ENCODE measurements around the gene NPLOC4.

Gene NPLOC4

GRCh38 chr17:81546906-81547613 is 89.9 kb downstream of the NPLOC4 start:
- no peak for DNase-seq (ENCODE audit: low read depth)

- DNase-seq (ENCODE audit: low read depth), result no peak
Measured at GRCh38 chr17:81545160-81545949, 91.6 kb downstream of the NPLOC4 start.

DNA sequence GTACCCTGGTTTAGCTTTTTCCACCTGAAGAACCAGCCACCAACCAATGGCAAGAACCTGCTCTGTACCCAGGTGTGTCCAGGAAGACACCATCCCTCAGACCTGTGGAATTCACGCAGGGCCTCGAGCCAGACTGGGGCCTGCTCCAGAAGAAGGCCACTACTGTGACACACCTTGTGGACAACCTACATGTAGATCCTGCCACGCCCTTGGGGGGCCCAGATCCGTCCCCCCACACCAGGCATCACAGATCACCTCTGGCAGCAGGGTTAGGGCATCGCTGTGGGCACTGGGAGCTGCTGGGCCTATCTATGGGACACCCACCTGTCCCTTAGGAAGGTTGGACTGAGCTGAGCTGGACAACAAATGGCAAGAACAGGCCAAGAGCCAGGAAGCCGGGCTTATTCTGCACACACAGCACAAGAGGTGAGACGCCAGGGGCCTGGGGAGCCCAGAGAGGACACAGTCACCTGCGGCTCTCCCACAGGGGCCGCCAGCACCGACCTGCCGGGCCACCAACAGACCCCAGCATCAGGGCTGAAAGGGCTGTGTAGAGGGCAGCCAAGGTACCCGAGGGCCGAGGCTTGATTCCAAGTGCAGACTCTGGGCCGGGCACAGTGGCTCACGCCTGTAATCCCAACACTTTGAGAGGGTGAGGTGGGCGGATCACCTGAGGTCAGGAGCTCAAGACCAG is 92.5 kb downstream of the NPLOC4 start:
- DNase-seq (ENCODE audit: low read depth), result no peak

DNA sequence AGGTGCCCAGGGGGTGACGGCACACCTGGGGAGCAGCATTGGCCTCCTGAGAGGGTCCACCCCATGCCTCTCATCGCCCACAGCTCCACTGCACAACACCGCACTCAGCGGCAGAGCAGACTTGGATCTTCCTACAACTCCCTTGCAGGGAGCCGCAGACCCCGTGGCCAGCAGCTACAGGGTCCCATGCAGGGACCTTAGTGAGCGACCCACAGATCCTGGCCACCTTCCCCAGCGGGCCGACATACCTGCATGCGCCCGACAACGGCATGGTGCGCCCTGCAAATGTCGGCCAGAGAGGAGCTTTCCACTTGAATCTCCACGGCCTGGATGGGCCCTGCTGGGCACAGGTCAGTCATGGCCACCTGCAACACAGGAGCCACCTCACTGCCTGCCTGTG is 93.2 kb downstream of the NPLOC4 start:
- no peak for DNase-seq (ENCODE audit: low read depth)

DNA sequence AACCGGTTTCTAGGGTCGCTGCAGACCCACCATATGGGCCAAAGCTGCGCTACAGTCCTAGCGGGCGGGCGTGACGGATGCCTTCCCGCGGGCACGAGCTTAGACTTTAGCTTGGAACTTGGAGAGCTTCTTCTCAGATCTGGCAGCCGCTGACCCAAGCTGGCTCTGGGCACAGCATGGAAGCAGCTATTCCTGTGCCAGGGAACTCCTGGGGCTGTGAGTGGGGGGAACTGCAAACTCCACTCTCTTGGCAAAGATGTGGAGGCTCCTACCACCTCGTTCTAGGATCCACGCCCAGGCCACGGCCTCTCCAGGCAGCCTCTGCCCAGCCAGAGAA is 93.6 kb downstream of the NPLOC4 start:
- no peak for DNase-seq (ENCODE audit: low read depth)

- no peak for DNase-seq (ENCODE audit: low read depth)
Measured at GRCh38 chr17:81542431-81543338, 94.2 kb downstream of the NPLOC4 start.

DNA sequence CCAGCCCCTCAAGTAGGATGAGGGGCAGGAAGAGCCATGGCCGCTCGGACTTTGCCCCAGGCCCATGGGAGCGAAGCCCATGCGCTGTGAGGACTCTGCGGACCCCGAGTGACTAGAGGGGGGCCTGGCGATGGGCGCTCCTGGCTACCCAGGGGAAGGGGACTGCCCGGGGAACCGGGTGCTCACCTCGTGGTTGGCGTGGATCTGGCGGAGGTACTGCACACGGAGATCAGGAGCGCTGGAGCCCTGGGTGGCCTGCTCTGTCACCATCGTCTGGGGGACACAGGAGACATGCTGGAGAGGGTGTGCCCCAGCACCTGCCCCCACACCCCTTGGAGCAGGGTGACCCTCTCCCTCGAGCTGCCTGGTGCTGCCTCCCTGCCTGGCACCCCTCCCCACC is 95.8 kb downstream of the NPLOC4 start:
- DNase-seq (ENCODE audit: low read depth), result no peak

GRCh38 chr17:81540676-81541027 is 96.3 kb downstream of the NPLOC4 start:
- no peak for DNase-seq (ENCODE audit: low read depth)

GRCh38 chr17:81539961-81540675 is 96.8 kb downstream of the NPLOC4 start:
- no peak for DNase-seq (ENCODE audit: low read depth)

DNA sequence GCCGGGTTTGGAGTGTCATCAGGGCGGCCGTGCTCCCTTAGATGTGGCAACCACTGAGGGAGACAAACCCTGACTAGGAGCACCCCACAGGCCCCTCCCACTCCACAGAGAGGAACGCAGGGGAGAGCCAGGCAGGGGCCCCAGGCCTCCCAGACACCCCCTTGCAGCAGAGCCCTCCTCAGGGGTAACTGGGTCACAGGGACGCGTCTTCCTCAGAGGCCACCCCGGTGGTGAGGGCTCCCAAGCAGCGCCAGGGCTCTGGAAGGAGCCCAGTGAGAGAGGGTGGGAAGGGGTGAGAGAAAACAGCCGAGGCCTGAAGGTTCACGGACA is 97.4 kb downstream of the NPLOC4 start:
- no peak for DNase-seq (ENCODE audit: low read depth)

DNA sequence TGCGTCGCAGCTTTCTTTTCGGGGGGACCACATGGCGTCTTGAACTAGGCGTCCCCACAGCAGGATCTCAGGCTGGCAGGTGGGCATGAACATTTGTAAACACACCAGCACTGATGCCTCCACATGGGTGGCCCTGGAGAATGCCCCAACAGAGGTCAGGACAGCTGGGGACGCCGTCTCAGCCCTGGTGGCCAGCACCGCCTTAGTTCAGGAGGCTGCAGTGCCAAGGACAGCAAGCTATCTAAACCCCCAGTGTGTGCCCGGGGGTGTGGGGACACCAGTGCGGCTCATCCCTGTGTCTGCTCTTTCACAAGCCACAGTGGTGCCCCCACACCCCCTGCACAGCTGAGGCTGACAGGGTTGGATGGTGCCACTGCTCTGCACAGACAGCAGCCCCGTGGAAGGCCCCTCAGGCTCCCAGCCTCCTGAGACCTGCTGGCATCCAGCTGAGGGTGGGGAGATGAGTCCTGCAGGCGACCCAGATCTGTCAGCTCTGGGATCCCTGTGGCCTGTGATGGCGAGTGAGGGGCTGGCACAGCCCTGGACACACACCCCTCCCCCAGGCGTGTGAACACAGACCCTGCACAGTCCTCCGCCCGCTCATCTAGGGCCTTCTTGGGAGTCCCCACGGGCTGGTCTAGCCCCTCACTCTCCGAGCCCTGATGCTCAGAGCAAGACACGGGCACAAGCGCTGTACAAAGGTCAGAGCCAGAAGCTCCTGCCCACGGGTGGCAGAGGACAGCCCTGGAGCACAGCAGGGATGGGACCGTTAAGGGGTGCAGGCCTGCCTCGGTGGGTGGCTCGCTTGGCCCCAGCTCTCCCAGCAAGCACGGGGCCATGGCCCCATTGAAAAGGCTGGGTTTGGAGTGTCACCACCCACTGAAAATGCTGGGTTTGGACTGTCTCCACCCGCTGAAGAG is 98.0 kb downstream of the NPLOC4 start:
- no peak for DNase-seq (ENCODE audit: low read depth)

DNA sequence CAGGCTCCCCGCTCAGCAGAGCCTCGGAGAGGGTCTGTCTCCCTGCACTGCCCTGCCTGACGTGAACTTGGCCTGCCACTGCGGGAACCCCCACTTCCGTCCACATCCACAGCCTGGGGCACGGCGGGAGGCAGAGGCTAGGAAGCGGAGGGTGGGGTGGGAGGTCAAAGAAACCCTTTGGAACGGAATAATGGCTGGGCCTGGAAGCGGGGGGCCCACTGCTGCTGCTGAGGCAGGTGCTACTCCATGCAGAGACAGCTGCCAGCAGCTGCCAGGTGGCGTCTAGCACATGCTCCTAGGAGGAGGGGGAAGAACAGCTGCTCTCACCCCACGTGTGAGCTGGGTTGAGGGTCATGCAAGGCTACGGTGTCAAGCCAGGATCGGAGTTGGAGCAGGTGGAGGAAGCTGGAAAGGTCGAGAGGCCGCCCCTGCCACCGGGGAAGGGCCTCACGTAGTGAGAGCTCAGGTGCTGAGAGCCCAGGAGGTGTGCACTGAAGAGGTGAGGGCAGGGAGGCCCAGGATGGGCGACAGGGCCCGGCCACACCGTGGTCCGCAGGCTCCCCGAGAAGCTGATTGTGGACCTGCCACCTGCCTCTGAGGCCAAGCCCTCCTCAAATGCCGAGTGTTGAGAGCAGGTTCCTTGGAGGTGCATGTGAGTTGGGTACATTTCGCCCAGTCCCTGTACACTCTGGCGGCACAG is 98.9 kb downstream of the NPLOC4 start:
- DNase-seq (ENCODE audit: low read depth), result no peak

DNA sequence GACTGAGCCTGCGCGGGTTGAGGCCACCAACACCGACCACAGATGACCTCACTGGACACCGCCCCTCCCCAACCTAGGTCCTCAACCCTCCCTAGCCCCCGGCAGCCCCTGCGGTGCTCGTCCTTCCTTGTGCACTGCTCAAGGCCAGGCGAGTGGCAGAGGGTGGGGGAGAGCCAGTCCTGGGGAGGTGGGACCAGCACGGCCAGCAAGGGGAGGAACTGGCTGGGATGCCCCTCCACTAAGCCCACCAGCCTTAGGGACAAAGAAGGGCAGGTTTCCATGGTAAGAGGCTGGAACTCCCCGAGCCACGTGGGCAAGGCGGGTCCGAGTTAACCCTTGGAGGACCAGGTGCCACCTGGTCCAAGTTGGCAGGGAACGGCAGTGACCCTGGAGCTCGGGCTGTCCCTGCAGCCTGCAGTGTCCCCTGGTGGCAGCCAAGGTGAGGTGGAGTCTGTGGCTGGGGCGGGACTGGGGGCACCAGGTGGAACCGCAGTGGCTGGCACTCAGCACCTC is 99.5 kb downstream of the NPLOC4 start:
- DNase-seq (ENCODE audit: low read depth), result no peak

- DNase-seq (ENCODE audit: low read depth), result no peak
Measured at GRCh38 chr17:81536299-81537290, 100.3 kb downstream of the NPLOC4 start.

DNA sequence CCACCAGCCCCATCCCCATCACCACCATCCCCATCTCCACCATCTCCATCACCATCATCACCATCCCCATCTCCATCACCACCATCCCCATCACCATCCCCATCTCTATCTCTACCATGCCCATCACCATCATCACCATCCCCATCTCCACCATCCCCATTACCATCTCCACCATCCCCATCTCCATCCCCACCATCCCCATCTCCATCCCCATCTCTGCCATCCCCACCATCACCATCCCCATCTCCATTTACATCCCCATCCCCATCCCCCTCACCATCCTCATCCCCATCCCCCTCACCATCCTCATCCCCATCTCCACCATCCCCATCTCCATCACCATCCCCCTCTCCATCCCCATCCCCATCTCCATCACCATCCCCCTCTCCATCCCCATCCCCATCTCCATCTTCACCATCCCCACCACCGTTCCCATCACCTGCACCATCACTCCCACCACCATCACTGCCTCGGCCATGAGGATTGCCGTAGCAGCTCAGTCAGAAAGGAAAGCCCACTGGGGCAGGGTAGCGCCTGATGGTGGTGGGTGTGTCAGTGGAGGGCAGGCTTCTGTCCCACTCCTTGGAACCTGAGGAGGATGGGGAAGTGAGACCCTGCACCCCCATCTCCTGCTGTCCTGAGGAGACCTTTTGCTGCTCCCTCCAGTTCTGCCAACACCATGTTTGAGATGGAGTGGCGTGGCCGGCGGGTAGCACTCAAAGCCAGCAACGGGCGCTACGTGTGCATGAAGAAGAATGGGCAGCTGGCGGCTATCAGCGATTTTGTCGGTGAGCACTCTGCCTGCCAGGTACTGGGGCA is 101.2 kb downstream of the NPLOC4 start:
- no peak for DNase-seq (ENCODE audit: low read depth)

DNA sequence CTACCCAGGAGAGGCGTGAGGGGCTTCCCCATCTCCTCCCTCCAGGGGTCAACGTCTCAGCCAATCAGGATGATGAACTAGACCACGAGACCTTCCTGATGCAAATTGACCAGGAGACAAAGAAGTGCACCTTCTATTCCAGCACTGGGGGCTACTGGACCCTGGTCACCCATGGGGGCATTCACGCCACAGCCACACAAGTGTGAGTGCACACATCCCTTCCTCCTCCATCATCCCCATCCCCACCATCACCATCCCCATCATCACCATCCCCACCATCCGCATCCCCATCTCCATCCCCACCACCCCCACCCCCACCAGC is 101.9 kb downstream of the NPLOC4 start:
- no peak for DNase-seq (ENCODE audit: low read depth)

GRCh38 chr17:81534157-81535006 is 102.5 kb downstream of the NPLOC4 start:
- DNase-seq (ENCODE audit: low read depth), result no peak

All from stimulated activated CD8-positive, alpha-beta memory T cell treated with anti-CD3 and anti-CD28 coated beads, Interleukin-7, amount 100 ng/mL, for 24 hours (primary cell).